ENCODE results near the gene PPP4R2.

DNA sequence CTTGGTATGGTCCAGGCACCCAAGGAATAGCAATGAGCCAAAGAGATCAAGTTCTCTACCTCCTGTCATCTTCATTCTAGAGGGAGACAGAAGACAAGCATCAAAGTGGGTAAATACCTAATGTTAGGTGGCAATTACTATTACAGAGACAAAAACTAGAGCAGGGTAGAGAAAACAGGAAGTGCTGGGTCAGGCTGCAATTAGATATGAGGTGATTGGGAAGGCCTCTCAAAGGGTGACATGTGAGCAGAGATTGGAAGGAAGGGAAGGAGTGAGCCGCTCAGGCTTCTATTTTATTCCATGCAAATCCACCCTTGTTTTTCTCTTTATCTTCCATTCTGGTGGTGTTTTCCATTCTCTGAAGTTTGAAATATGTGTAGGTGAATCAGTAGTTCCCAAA, 102.3 kb downstream of the PPP4R2 start:
- TF ChIP-seq, protein P1, sequence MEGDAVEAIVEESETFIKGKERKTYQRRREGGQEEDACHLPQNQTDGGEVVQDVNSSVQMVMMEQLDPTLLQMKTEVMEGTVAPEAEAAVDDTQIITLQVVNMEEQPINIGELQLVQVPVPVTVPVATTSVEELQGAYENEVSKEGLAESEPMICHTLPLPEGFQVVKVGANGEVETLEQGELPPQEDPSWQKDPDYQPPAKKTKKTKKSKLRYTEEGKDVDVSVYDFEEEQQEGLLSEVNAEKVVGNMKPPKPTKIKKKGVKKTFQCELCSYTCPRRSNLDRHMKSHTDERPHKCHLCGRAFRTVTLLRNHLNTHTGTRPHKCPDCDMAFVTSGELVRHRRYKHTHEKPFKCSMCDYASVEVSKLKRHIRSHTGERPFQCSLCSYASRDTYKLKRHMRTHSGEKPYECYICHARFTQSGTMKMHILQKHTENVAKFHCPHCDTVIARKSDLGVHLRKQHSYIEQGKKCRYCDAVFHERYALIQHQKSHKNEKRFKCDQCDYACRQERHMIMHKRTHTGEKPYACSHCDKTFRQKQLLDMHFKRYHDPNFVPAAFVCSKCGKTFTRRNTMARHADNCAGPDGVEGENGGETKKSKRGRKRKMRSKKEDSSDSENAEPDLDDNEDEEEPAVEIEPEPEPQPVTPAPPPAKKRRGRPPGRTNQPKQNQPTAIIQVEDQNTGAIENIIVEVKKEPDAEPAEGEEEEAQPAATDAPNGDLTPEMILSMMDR (IDR thresholded peaks at IDR 0.05; ENCODE audit: extremely low read depth in 1 of 2, insufficient read depth in 1 of 2, low read depth in 1 of 2, low read length in 2 of 2), result no peak
- TF ChIP-seq POLR2A (IDR thresholded peaks at IDR 0.05; ENCODE audit: low read depth, low read length) (no peak), EZH2 (IDR thresholded peaks at IDR 0.05; ENCODE audit: borderline replicate concordance, low read depth, low read length, severe bottlenecking) (no peak), JUN (IDR thresholded peaks at IDR 0.05; ENCODE audit: borderline replicate concordance, insufficient read depth, insufficient read length, low read depth) (no peak), MYC (IDR thresholded peaks at IDR 0.05; ENCODE audit: low read depth, low read length) (no peak), POLR2AphosphoS5 (IDR thresholded peaks at IDR 0.05; ENCODE audit: insufficient read depth, low read depth, low read length) (no peak), FOS (IDR thresholded peaks at IDR 0.05; ENCODE audit: borderline replicate concordance, insufficient read depth, low read length) (no peak), GATA2 (IDR thresholded peaks at IDR 0.05; ENCODE audit: insufficient read depth, insufficient read length, low read depth, low read length) (no peak)
- TF ChIP-seq, protein P2, sequence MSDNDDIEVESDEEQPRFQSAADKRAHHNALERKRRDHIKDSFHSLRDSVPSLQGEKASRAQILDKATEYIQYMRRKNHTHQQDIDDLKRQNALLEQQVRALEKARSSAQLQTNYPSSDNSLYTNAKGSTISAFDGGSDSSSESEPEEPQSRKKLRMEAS (IDR thresholded peaks at IDR 0.05; ENCODE audit: insufficient read depth, insufficient read length), result no peak

Data from endothelial cell of umbilical vein (primary cell).